ENCODE results near the gene RDH12.

RDH12 gene

DNA sequence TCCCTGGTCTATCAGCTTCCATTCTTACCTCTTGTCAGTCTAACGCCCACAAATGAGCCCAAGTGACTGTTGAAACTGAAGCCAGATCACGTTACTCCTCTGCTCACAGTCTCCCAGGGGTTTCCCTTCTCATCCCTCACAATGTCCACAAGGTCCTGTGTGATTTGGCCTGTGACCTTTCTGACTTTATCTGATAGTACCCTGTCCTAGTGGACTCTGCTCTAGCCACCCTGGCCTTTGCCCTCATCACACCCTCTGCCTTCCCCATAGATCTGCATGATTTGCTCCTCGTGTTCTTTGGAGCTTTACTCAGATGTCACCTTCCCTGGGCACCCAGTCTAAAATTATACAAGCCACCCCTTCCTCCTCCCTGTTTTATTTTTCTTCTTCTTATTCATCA is 55.5 kb downstream of the RDH12 start:
- DNase-seq: no peak

- no peak for DNase-seq
Observed at GRCh38 chr14:67759916-67760315, 58.2 kb downstream of the RDH12 start.

GRCh38 chr14:67762051-67762450 is 60.4 kb downstream of the RDH12 start:
- no peak for DNase-seq

DNA sequence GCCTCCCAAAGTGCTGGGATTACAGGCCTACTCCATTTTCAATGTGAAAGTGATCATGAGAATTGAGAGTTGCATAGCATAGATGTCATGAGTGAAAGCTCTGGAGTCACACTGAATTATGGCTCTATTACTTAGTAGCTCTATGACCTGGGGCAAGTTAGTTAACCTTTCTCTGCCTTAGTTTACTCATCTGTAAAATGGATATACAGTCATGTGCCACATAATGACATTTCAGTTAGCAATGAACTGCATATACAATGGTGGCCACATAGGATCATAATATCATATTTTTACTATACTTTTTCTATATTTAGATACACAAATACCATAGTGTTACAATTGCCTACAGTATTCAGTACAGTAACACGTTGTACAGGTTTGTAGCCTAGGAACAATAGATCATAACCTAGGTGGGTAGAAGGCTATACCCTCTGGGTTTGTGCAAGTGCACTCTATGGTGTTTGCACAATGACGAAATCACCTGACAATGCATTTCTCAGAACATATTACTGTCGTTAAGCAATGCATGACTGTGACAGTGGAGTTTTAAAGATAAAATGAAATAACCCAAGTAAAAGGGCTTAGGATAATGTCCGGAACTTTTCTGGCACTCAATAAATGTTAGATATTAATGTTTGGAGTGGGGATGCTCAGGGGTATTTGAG is 61.6 kb downstream of the RDH12 start:
- no peak for DNase-seq

- no peak for DNase-seq
Observed at GRCh38 chr14:67764496-67764895, 62.8 kb downstream of the RDH12 start.

DNA sequence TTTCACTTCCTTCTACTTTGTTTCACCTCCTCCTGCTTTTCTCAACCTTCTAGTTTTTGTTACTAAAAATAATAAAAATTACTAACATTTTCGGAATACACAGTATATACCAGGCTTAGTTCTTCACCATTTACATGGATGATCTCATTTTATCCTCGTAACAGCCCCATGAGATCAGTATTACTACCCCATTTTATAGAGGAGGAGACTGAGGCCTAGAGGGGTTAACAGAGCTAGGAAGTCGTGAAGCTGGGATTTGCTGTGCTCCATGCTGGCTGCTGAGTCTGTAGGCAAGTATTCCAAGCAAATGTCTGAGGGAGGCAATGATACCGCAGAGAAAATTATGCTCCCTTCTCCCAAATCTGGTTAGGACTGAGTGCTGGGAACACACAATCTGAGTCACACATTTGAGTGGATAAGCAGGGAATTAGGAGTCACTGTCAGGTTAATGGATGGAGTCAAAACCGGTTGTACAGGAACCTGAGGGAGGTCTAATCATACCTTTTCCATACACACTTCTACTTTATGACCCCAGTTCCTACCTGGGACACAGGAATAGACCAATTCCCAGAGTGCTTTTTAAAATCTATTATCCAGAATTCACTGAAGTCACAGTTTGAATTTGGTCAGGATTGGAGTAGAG is 63.6 kb downstream of the RDH12 start:
- no peak for DNase-seq

GRCh38 chr14:67766035-67766680 is 64.5 kb downstream of the RDH12 start:
- DNase-seq: no peak

- DNase-seq: no peak
Observed at GRCh38 chr14:67768219-67768618, 66.5 kb downstream of the RDH12 start.

GRCh38 chr14:67773844-67774377 is 72.2 kb downstream of the RDH12 start:
- no peak for DNase-seq

DNA sequence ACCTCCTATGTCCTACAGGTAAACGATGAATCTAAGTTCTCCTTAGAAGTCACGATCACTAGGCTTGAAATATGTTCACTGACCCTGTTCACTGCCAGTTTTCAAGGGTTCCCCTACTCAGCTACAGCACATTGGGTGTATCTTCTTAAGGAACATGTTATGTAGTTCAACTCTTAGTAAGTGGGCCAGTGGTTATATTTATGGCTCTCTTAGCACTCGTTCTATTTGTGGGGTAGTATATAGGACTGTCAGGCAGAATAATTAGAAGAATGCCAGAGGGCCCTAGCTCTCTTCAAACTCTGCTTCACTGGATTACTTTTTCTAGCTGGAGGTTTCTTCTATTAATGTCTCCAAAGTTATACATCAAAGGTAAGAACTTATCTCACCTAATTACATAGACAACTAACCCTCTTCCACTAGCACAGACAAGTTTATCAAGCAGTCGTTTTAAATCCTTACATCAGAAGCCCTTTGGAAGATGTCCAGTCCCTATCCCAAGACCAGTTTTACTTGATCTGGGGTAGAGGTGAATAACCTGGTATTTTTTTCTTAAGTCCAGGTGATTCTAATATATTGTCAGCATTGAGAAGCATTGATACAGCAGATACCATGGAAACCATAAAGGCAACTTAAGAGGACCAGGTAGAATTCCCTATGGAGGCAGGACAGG is 75.1 kb downstream of the RDH12 start:
- no peak for DNase-seq

GRCh38 chr14:67778792-67779191 is 77.1 kb downstream of the RDH12 start:
- DNase-seq: no peak

- DNase-seq: no peak
Observed at GRCh38 chr14:67782090-67782489, 80.4 kb downstream of the RDH12 start.
